PC-9 (cell line): ENCODE results near the gene GCNT2. TPM values are rescaled to one million over a fixed set of nuclear protein-coding genes. Genes with fewer than 3 reads are reported as not detected.
"Not testable (repeated sequence)": the region's sequence is repeated elsewhere in the genome, so short reads cannot be mapped to it uniquely, and the experiment has no call there.

Experiments
- BruUV-seq: library from RNA; stranded (reverse); fragments of 400-500 nt; replicated peaks from 2 replicates; lab custom pipeline; 2021; lab: Mats Ljungman, UMichigan
- CTCF ChIA-PET: fragments of 300-600 bp; sonication (Branson Sonifier 250); formaldehyde crosslinking; loops from one replicate; lab custom pipeline; 2022; ENCODE audit warnings: antibody characterized with exemption; lab: Charles Lee
- POLR2A ChIA-PET: fragments of 300-600 bp; sonication (Branson Sonifier 250); formaldehyde crosslinking; loops from one replicate; lab custom pipeline; 2022; ENCODE audit warnings: antibody characterized with exemption; ENCODE audit not compliant: unreplicated experiment; lab: Charles Lee
- DNase-seq, 2 experiments: peaks; one replicate each; pipeline versions ENCODE4 v3.0.0 to v3.0.0-alpha.2; 2015 to 2022; ENCODE audit warnings: mixed read lengths in 1 of 2
- H2AFZ ChIP-seq: fragments of 200-600 bp; sonication (generic); 2 replicates; pipeline ENCODE4 v1.8.1; 2017; ENCODE audit warnings: antibody characterized with exemption
- H3F3A ChIP-seq: fragments of 200-600 bp; sonication (generic); 2 replicates; pipeline ENCODE4 v1.8.1; 2017; ENCODE audit warnings: antibody characterized with exemption, mild to moderate bottlenecking, low read depth; ENCODE audit not compliant: insufficient read depth
- H3K27ac ChIP-seq: fragments of 200-600 bp; sonication (generic); 2 replicates; pipeline ENCODE4 v1.6.1; 2016; ENCODE audit warnings: mixed run types
- H3K27me3 ChIP-seq: fragments of 200-600 bp; sonication (generic); 2 replicates; pipeline ENCODE4 v1.6.1; 2016; ENCODE audit warnings: low read depth, mixed run types; ENCODE audit not compliant: insufficient read depth
- H3K36me3 ChIP-seq: fragments of 200-600 bp; sonication (generic); 2 replicates; pipeline ENCODE4 v1.6.1; 2016; ENCODE audit warnings: low read depth, mixed run types
- H3K4me1 ChIP-seq: fragments of 200-600 bp; sonication (generic); replicated peaks from 2 replicates; pipeline ENCODE4 v1.6.1; 2016; ENCODE audit warnings: mixed run types; ENCODE audit not compliant: insufficient read depth
- H3K4me2 ChIP-seq: fragments of 200-600 bp; sonication (generic); 2 replicates; pipeline ENCODE4 v1.6.1; 2017; ENCODE audit warnings: mixed run types
- H3K4me3 ChIP-seq: fragments of 200-600 bp; sonication (generic); 2 replicates; pipeline ENCODE4 v1.6.1; 2016; ENCODE audit warnings: mixed run types
- H3K79me2 ChIP-seq: fragments of 200-600 bp; sonication (generic); 2 replicates; pipeline ENCODE4 v1.6.1; 2017; ENCODE audit warnings: low read depth, mixed run types
- H3K9me2 ChIP-seq: fragments of 200-600 bp; sonication (generic); 2 replicates; pipeline ENCODE4 v1.8.1; 2017; ENCODE audit warnings: mild to moderate bottlenecking; ENCODE audit not compliant: insufficient read depth
- H3K9me3 ChIP-seq: fragments of 200-600 bp; sonication (generic); 2 replicates; pipeline ENCODE4 v1.8.1; 2016; ENCODE audit warnings: low read depth; ENCODE audit not compliant: insufficient read depth
- H4K20me1 ChIP-seq: fragments of 200-600 bp; sonication (generic); 2 replicates; pipeline ENCODE4 v1.8.1; 2017; ENCODE audit not compliant: insufficient read depth
- CTCF ChIP-seq: fragments of 200-600 bp; sonication (generic); conservative IDR thresholded peaks from 2 replicates; pipeline ENCODE4 v1.6.1; 2017; ENCODE audit warnings: mixed run types, antibody characterized with exemption, mild to moderate bottlenecking, moderate library complexity
- EZH2 ChIP-seq: fragments of 200-600 bp; sonication (generic); IDR thresholded peaks from 2 replicates; pipeline ENCODE4 v1.8.0; 2017; ENCODE audit warnings: antibody characterized with exemption, low read depth
- intact Hi-C: fragments of 100-400 bp; cut with micrococcal nuclease; formaldehyde crosslinking; loops from one replicate; pipeline ENCODE4 v1.10.0; 2022; ENCODE audit not compliant: unreplicated experiment
- total RNA-seq: library from RNA; stranded (reverse); gene quantifications from 2 replicates; pipeline ENCODE4 v1.2.3, GENCODE V29; 2021

Gene GCNT2
- total RNA-seq, 1 experiment from 2014 or later: 35.7 TPM

- Histone ChIP-seq H4K20me1 (no peaks in the 10 kb centered on the region), H3K9me3 (no peaks in the 10 kb centered on the region), H3K4me2 (no peak overlapping the region), H3K27ac (no peak overlapping the region), H3K79me2 (no peaks in the 10 kb centered on the region), H2AFZ (no peak overlapping the region), H3K27me3 (no peaks in the 10 kb centered on the region), H3K4me3 (no peak overlapping the region), H3K36me3 (no peaks in the 10 kb centered on the region), H3K4me1 (no peaks in the 10 kb centered on the region), H3K9me2 (no peaks in the 10 kb centered on the region), H3F3A (no peaks in the 10 kb centered on the region)
- intact Hi-C loops: no loop called here
- no TSS peak for BruUV-seq
- TF ChIP-seq EZH2: no peak
- no peak for TF ChIP-seq CTCF
- no peak for DNase-seq
- ChIA-PET CTCF (interaction anchor here (0.6 kb wide), 1 partner anchor 508 kb away, joined by 3 read pairs; no protein-coding TSS in a partner anchor), POLR2A (interaction anchor here (0.6 to 0.7 kb wide), 2 partner anchors 23 to 68 kb away, joined by 3 to 4 read pairs; no protein-coding TSS in a partner anchor)
Observed at GRCh38 chr6:10579803-10580202, 58.7 kb downstream of the GCNT2 start.

- H4K20me1 ChIP-seq: no peaks in the 10 kb centered on the region
- POLR2A ChIA-PET: no interaction called here
- no peak for DNase-seq
- no peaks in the 10 kb centered on the region for H3F3A ChIP-seq
- H2AFZ ChIP-seq: no peak overlapping the region
- H3K4me3 ChIP-seq: no peak overlapping the region
- no peak overlapping the region for H3K27ac ChIP-seq
- H3K36me3 ChIP-seq: no peaks in the 10 kb centered on the region
- H3K9me3 ChIP-seq: no peaks in the 10 kb centered on the region
- CTCF ChIA-PET: no interaction called here
- no peak for TF ChIP-seq CTCF
- TF ChIP-seq EZH2: no peak
- intact Hi-C loops: no loop called here
- H3K79me2 ChIP-seq: no peaks in the 10 kb centered on the region
- no TSS peak for BruUV-seq
- no peak overlapping the region for H3K4me2 ChIP-seq
- H3K9me2 ChIP-seq: no peaks in the 10 kb centered on the region
- H3K4me1 ChIP-seq: no peaks in the 10 kb centered on the region
- no peaks in the 10 kb centered on the region for H3K27me3 ChIP-seq
Observed at GRCh38 chr6:10580570-10580969, 59.4 kb downstream of the GCNT2 start.

GRCh38 chr6:10581402-10581801 is 60.3 kb downstream of the GCNT2 start:
- POLR2A ChIA-PET, intact Hi-C loops: not testable (repeated sequence)

GRCh38 chr6:10582774-10583508 is 61.8 kb downstream of the GCNT2 start:
- H3K4me2 ChIP-seq: no peak overlapping the region
- no peaks in the 10 kb centered on the region for H3K27me3 ChIP-seq
- H4K20me1 ChIP-seq: no peaks in the 10 kb centered on the region
- no peaks in the 10 kb centered on the region for H3K4me1 ChIP-seq
- H2AFZ ChIP-seq: no peak overlapping the region
- no TSS peak for BruUV-seq
- no peaks in the 10 kb centered on the region for H3K79me2 ChIP-seq
- H3K9me2 ChIP-seq: no peaks in the 10 kb centered on the region
- H3K27ac ChIP-seq: no peak overlapping the region
- H3K9me3 ChIP-seq: no peaks in the 10 kb centered on the region
- DNase-seq: no peak
- H3F3A ChIP-seq: no peaks in the 10 kb centered on the region
- no peak for TF ChIP-seq CTCF
- TF ChIP-seq EZH2: no peak
- intact Hi-C loops: no loop called here
- CTCF ChIA-PET: no interaction called here
- H3K4me3 ChIP-seq: no peak overlapping the region
- POLR2A ChIA-PET: no interaction called here
- H3K36me3 ChIP-seq: no peaks in the 10 kb centered on the region

More at GRCh38 chr6:10581402-10581801, 60.3 kb downstream of the GCNT2 start:
- H3K27ac ChIP-seq, BruUV-seq, H3F3A ChIP-seq, H3K4me1 ChIP-seq, H2AFZ ChIP-seq, H3K27me3 ChIP-seq, H3K9me3 ChIP-seq, DNase-seq, H3K36me3 ChIP-seq, H3K4me3 ChIP-seq, CTCF ChIA-PET, H3K79me2 ChIP-seq, H3K9me2 ChIP-seq, H3K4me2 ChIP-seq, H4K20me1 ChIP-seq: not testable (repeated sequence)
